Hepatocyte (in vitro differentiated cells): ENCODE data around the gene CNTNAP2. TPM values are rescaled to one million over a fixed set of nuclear protein-coding genes. Genes with fewer than 3 reads are reported as not detected.
A peak's percentile ranks its signal among the peaks of the same experiment; 100 is the strongest.

Experiments
- DNase-seq: peaks from one replicate; pipeline ENCODE4 v3.0.0-alpha.2; 2016; ENCODE audit warnings: low spot score
- H2AFZ ChIP-seq: fragments of 200-600 bp; sonication (generic); 2 replicates; pipeline ENCODE4 v1.6.0; 2016; ENCODE audit warnings: antibody characterized with exemption, mild to moderate bottlenecking
- H3K27ac ChIP-seq: fragments of 200-600 bp; sonication (generic); 2 replicates; pipeline ENCODE4 v1.5.1; 2016; ENCODE audit warnings: mild to moderate bottlenecking
- H3K27me3 ChIP-seq: fragments of 200-600 bp; sonication (generic); 2 replicates; pipeline ENCODE4 v1.6.1; 2016
- H3K36me3 ChIP-seq: fragments of 200-600 bp; sonication (generic); replicated peaks from 2 replicates; pipeline ENCODE4 v1.5.1; 2016; ENCODE audit warnings: low read depth; ENCODE audit not compliant: insufficient read depth
- H3K4me1 ChIP-seq: fragments of 200-600 bp; sonication (generic); 2 replicates; pipeline ENCODE4 v1.5.1; 2016; ENCODE audit warnings: mild to moderate bottlenecking, moderate library complexity; ENCODE audit not compliant: insufficient read depth
- H3K4me2 ChIP-seq: fragments of 200-600 bp; sonication (generic); 2 replicates; pipeline ENCODE4 v1.6.0; 2016
- H3K4me3 ChIP-seq: fragments of 200-600 bp; sonication (generic); 2 replicates; pipeline ENCODE4 v1.5.1; 2016; ENCODE audit warnings: mild to moderate bottlenecking
- H3K79me2 ChIP-seq: fragments of 200-600 bp; sonication (generic); 2 replicates; pipeline ENCODE4 v1.6.0; 2017; ENCODE audit warnings: mild to moderate bottlenecking
- H3K9me2 ChIP-seq: fragments of 200-600 bp; sonication (generic); replicated peaks from 2 replicates; pipeline ENCODE4 v1.6.0; 2017; ENCODE audit warnings: mild to moderate bottlenecking; ENCODE audit not compliant: insufficient read depth
- H3K9me3 ChIP-seq: fragments of 200-600 bp; sonication (generic); 2 replicates; pipeline ENCODE4 v1.5.1; 2016; ENCODE audit warnings: low read depth, mild to moderate bottlenecking
- H4K20me1 ChIP-seq: fragments of 200-600 bp; sonication (generic); 2 replicates; pipeline ENCODE4 v1.6.0; 2016; ENCODE audit warnings: mild to moderate bottlenecking; ENCODE audit not compliant: insufficient read depth, poor library complexity, severe bottlenecking
- CTCF ChIP-seq: fragments of 200-600 bp; sonication (generic); IDR thresholded peaks from 2 replicates; pipeline ENCODE4 v1.5.1; 2016; ENCODE audit warnings: antibody characterized with exemption, mild to moderate bottlenecking; ENCODE audit not compliant: poor library complexity
- EZH2 ChIP-seq: fragments of 200-600 bp; sonication (generic); IDR thresholded peaks from 2 replicates; pipeline ENCODE4 v1.6.1; 2016; ENCODE audit warnings: antibody characterized with exemption, mild to moderate bottlenecking, borderline replicate concordance
- EZH2phosphoT487 ChIP-seq: fragments of 200-600 bp; sonication (generic); IDR thresholded peaks from one replicate; pipeline ENCODE4 v1.6.1; 2018; ENCODE audit warnings: antibody characterized with exemption, mild to moderate bottlenecking, low read depth, moderate library complexity; ENCODE audit not compliant: unreplicated experiment, severe bottlenecking
- WGBS: methylation state at CpG from one replicate; pipeline ENCODE4 v1.1.6; 2016; ENCODE audit warnings: low lambda C conversion rate; ENCODE audit errors: missing lambda C conversion rate; 5-methylcytosine and 5-hydroxymethylcytosine counted together
- polyA plus RNA-seq: library from polyadenylated mRNA; unstranded; fragments of >200 nt; fragmentation: Nextera tagmentation; extraction: Ambion mirVana; gene quantifications from 2 replicates; pipeline ENCODE4 v1.2.1, GENCODE V29; 2016
- total RNA-seq: library from RNA; depleted of rRNA; stranded (reverse); fragments of >200 nt; gene quantifications from 2 replicates; pipeline ENCODE4 v1.2.3, GENCODE V29; 2014

The CNTNAP2 gene
- total and polyA plus RNA-seq, 2 experiments from 2014 or later = 7.5 to 14.7 TPM

- H3K27me3 ChIP-seq = no peaks in the 10 kb centered on the region
These were observed 954.3 kb downstream of the CNTNAP2 start for GRCh38 chr7:147070886-147071285.

GRCh38 chr7:147071536-147071935 is 954.9 kb downstream of the CNTNAP2 start:
- H3K27me3 ChIP-seq = no peaks in the 10 kb centered on the region
- no peaks in the 10 kb centered on the region for H4K20me1 ChIP-seq
- no peak overlapping the region for H3K27ac ChIP-seq
- H3K9me2 ChIP-seq = no peaks in the 10 kb centered on the region
- no peak overlapping the region for H3K4me2 ChIP-seq
- no peaks in the 10 kb centered on the region for H3K4me1 ChIP-seq
- TF ChIP-seq EZH2phosphoT487 = no peak
- TF ChIP-seq EZH2 = no peak
- TF ChIP-seq CTCF = no peak
- no peak overlapping the region for H3K4me3 ChIP-seq
- no peaks in the 10 kb centered on the region for H3K79me2 ChIP-seq
- 50% methylated on average over 1 of the region's 1 CpG for WGBS
- H3K36me3 ChIP-seq = no peaks in the 10 kb centered on the region
- DNase-seq = peak; percentile 25
- H2AFZ ChIP-seq = no peak overlapping the region
- H3K9me3 ChIP-seq = no peaks in the 10 kb centered on the region

More at GRCh38 chr7:147070886-147071285, 954.3 kb downstream of the CNTNAP2 start:
- Histone ChIP-seq H3K9me2 (no peaks in the 10 kb centered on the region), H3K27ac (no peak overlapping the region), H4K20me1 (no peaks in the 10 kb centered on the region), H3K79me2 (no peaks in the 10 kb centered on the region), H3K36me3 (no peaks in the 10 kb centered on the region), H3K4me2 (no peak overlapping the region), H3K4me3 (no peak overlapping the region), H3K9me3 (no peaks in the 10 kb centered on the region), H3K4me1 (no peaks in the 10 kb centered on the region), H2AFZ (no peak overlapping the region)
- TF ChIP-seq CTCF = no peak
- TF ChIP-seq EZH2phosphoT487 = no peak
- TF ChIP-seq EZH2 = no peak
- DNase-seq = no peak
- 93% methylated on average over 1 of the region's 1 CpG for WGBS

GRCh38 chr7:147078312-147078711 is 961.7 kb downstream of the CNTNAP2 start:
- Histone ChIP-seq H3K9me2 (no peaks in the 10 kb centered on the region), H2AFZ (no peak overlapping the region), H3K36me3 (no peaks in the 10 kb centered on the region), H3K79me2 (no peaks in the 10 kb centered on the region), H3K27ac (no peak overlapping the region), H3K9me3 (no peaks in the 10 kb centered on the region), H3K4me3 (no peak overlapping the region), H3K27me3 (no peaks in the 10 kb centered on the region), H3K4me1 (no peaks in the 10 kb centered on the region), H3K4me2 (no peak overlapping the region), H4K20me1 (no peaks in the 10 kb centered on the region)
- TF ChIP-seq CTCF (no peak), EZH2 (no peak), EZH2phosphoT487 (no peak)
- 44% methylated on average over 3 of the region's 3 CpGs for WGBS
- DNase-seq = no peak

GRCh38 chr7:147079083-147079482 is 962.5 kb downstream of the CNTNAP2 start:
- H3K9me3 ChIP-seq = no peaks in the 10 kb centered on the region
- no peak for DNase-seq
- no peak overlapping the region for H3K4me3 ChIP-seq
- TF ChIP-seq EZH2phosphoT487 (no peak), EZH2 (no peak)
- H3K27ac ChIP-seq = no peak overlapping the region
- no peaks in the 10 kb centered on the region for H3K36me3 ChIP-seq
- H3K79me2 ChIP-seq = no peaks in the 10 kb centered on the region
- no peaks in the 10 kb centered on the region for H3K27me3 ChIP-seq
- 84% methylated on average over 5 of the region's 5 CpGs for WGBS
- no peaks in the 10 kb centered on the region for H3K9me2 ChIP-seq
- H3K4me1 ChIP-seq = no peaks in the 10 kb centered on the region
- H3K4me2 ChIP-seq = no peak overlapping the region
- H4K20me1 ChIP-seq = no peaks in the 10 kb centered on the region
- H2AFZ ChIP-seq = no peak overlapping the region
